GM23338 (cell line): Measurements from ENCODE around the gene GET4. TPM values are rescaled to one million over a fixed set of nuclear protein-coding genes. Genes with fewer than 3 reads are reported as not detected.

Source experiments
- ATAC-seq: fragments of 200-7000 bp; cut with Tn5 transposase; 3 replicates; pipeline ENCODE4 v1.9.1; 2020
- DNase-seq: peaks from one replicate; pipeline ENCODE4 v3.0.0-alpha.2; 2015; ENCODE audit warnings: low spot score
- H2AFZ ChIP-seq: fragments of 200-600 bp; sonication (generic); 2 replicates; pipeline ENCODE4 v1.8.0; 2016; ENCODE audit warnings: antibody characterized with exemption, mild to moderate bottlenecking, moderate library complexity
- H3F3A ChIP-seq: fragments of 200-600 bp; sonication (generic); replicated peaks from 2 replicates; pipeline ENCODE4 v1.8.0; 2017; ENCODE audit warnings: antibody characterized with exemption, mixed run types, low read depth
- H3K27ac ChIP-seq: fragments of 200-600 bp; sonication (generic); 2 replicates; pipeline ENCODE4 v1.6.1; 2016; ENCODE audit warnings: low read depth
- H3K27me3 ChIP-seq: fragments of 200-600 bp; sonication (generic); 2 replicates; pipeline ENCODE4 v1.8.0; 2016; ENCODE audit warnings: mild to moderate bottlenecking, mixed run types, moderate library complexity; ENCODE audit not compliant: insufficient read depth
- H3K36me3 ChIP-seq: fragments of 200-600 bp; sonication (generic); 2 replicates; pipeline ENCODE4 v1.8.0; 2016; ENCODE audit warnings: mild to moderate bottlenecking; ENCODE audit not compliant: insufficient read depth
- H3K4me1 ChIP-seq: fragments of 200-600 bp; sonication (generic); 2 replicates; pipeline ENCODE4 v1.8.0; 2016; ENCODE audit warnings: mild to moderate bottlenecking, moderate library complexity; ENCODE audit not compliant: insufficient read depth
- H3K4me2 ChIP-seq: fragments of 200-600 bp; sonication (generic); 2 replicates; pipeline ENCODE4 v1.7.1; 2017; ENCODE audit warnings: mixed run types
- H3K4me3 ChIP-seq: fragments of 200-600 bp; sonication (generic); 2 replicates; pipeline ENCODE4 v1.6.1; 2016; ENCODE audit warnings: mixed run types
- H3K79me2 ChIP-seq: fragments of 200-600 bp; sonication (generic); replicated peaks from 2 replicates; pipeline ENCODE4 v1.8.0; 2017; ENCODE audit warnings: mild to moderate bottlenecking; ENCODE audit not compliant: insufficient read depth
- H3K9me2 ChIP-seq: fragments of 200-600 bp; sonication (generic); 2 replicates; pipeline ENCODE4 v1.8.0; 2017; ENCODE audit not compliant: insufficient read depth
- H4K20me1 ChIP-seq: fragments of 200-600 bp; sonication (generic); replicated peaks from 2 replicates; pipeline ENCODE4 v1.8.0; 2017; ENCODE audit warnings: mild to moderate bottlenecking; ENCODE audit not compliant: insufficient read depth
- H3K27ac Mint-ChIP-seq: 2 replicates; pipeline ENCODE4 v1.8.0; 2020; ENCODE audit warnings: inconsistent platforms, mild to moderate bottlenecking, moderate library complexity, mixed read lengths
- H3K27me3 Mint-ChIP-seq: 3 replicates; pipeline ENCODE4 v1.8.0; 2022; ENCODE audit warnings: low read depth, mild to moderate bottlenecking, moderate library complexity, mixed read lengths, inconsistent platforms; ENCODE audit not compliant: insufficient read depth, poor library complexity
- H3K36me3 Mint-ChIP-seq: 3 replicates; pipeline ENCODE4 v1.8.0; 2021; ENCODE audit warnings: low read depth, mild to moderate bottlenecking, inconsistent platforms, moderate library complexity, mixed read lengths
- H3K4me1 Mint-ChIP-seq: 3 replicates; pipeline ENCODE4 v1.8.0; 2020; ENCODE audit warnings: mild to moderate bottlenecking, inconsistent platforms, mixed read lengths
- H3K4me3 Mint-ChIP-seq: 3 replicates; pipeline ENCODE4 v1.8.0; 2021; ENCODE audit warnings: moderate library complexity, mild to moderate bottlenecking, inconsistent platforms, mixed read lengths
- H3K9me3 Mint-ChIP-seq: 3 replicates; pipeline ENCODE4 v1.8.0; 2020; ENCODE audit warnings: moderate library complexity, mild to moderate bottlenecking, inconsistent platforms, mixed read lengths
- CREB1 ChIP-seq: fragments of 250-450 bp; sonication (Bioruptor Pico); IDR thresholded peaks from 2 replicates; pipeline ENCODE4 v1.5.0; 2020; ENCODE audit warnings: low read depth, mild to moderate bottlenecking, moderate library complexity
- EZH2 ChIP-seq: fragments of 200-600 bp; sonication (generic); IDR thresholded peaks from one replicate; pipeline ENCODE4 v1.8.0; 2017; ENCODE audit warnings: antibody characterized with exemption, mild to moderate bottlenecking, low read depth; ENCODE audit not compliant: unreplicated experiment
- EZH2phosphoT487 ChIP-seq: fragments of 200-600 bp; sonication (generic); IDR thresholded peaks from one replicate; pipeline ENCODE4 v1.8.1; 2018; ENCODE audit warnings: antibody characterized with exemption; ENCODE audit not compliant: unreplicated experiment
- JUNB ChIP-seq: IDR thresholded peaks from one replicate; pipeline ENCODE4 v1.6.1; 2016; ENCODE audit warnings: antibody characterized with exemption; ENCODE audit not compliant: unreplicated experiment
- POLR2AphosphoS5 ChIP-seq: IDR thresholded peaks from 2 replicates; pipeline ENCODE4 v1.6.1; 2016; ENCODE audit warnings: antibody characterized with exemption, low read depth
- STAT1 ChIP-seq: IDR thresholded peaks from one replicate; pipeline ENCODE4 v1.6.1; 2016; ENCODE audit warnings: antibody characterized with exemption; ENCODE audit not compliant: unreplicated experiment
- ZNF331 ChIP-seq: fragments of 250-450 bp; sonication (Bioruptor Pico); IDR thresholded peaks from 2 replicates; pipeline ENCODE4 v1.5.0; 2020; ENCODE audit warnings: low read depth, mild to moderate bottlenecking, moderate library complexity
- polyA plus RNA-seq: library from polyadenylated mRNA; unstranded; fragments of >200 nt; fragmentation: Nextera tagmentation; extraction: Ambion mirVana; gene quantifications from 2 replicates; pipeline ENCODE4 v1.2.1, GENCODE V29; 2016
- total RNA-seq: library from RNA; depleted of rRNA; stranded (reverse); fragments of >200 nt; shearing (Covaris generic); gene quantifications from 2 replicates; pipeline ENCODE4 v1.2.3, GENCODE V29; 2014
- TF ChIP-seq, protein P1 (sequence below), 2 experiments: fragments of 200-600 bp in 1 of 2; sonication (generic) in 1 of 2; conservative IDR thresholded peaks; 2 replicates each; pipeline versions ENCODE4 v1.5.1 to v1.6.1; 2016 to 2017; ENCODE audit warnings: antibody characterized with exemption in 2 of 2, low read depth in 2 of 2, mild to moderate bottlenecking in 2 of 2, moderate library complexity in 1 of 2
- TF ChIP-seq, protein P2 (sequence below): IDR thresholded peaks from 2 replicates; pipeline ENCODE4 v1.6.1; 2016; ENCODE audit warnings: antibody characterized with exemption

The GET4 gene
- total and polyA plus RNA-seq, 2 experiments from 2014 or later, result 48.0 to 79.1 TPM

DNA sequence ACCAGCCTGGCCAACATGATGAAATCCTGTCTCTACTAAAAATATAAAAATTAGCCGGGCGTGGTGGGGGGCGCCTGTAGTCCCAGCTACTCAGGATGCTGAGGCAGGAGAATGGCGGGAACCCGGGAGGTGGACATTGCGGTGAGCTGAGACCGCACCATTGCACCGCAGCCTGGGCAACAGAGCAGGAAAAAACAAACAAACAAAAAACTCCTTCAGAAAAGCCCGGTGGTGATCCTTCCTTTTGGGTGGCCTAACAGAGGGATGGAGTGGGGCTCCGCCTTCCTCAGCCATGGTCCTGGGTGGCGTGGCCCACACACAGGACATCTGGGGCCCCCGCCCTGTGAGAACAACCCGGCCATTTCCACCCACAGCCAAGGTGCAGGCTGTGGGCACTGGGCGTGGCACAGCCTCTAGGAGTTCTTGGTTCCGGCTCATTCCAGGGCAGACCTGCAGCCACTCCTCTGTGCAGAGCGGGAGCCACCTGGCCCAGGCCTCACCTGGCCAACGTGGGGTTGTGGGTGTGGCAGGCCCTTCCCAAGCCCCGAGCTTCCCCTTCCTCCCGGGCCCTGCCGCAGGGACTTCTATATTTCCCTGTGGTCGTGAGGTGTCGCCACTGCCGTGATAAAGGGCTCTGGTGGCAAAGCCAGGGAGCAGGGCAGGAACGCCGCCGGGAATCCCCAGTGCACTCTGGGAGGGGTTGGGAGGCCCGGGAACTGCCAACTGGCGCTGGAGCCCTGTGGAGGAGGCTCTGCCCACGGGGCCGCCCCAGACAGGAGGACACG is 37.6 kb downstream of the GET4 start:
- no peaks in the 10 kb centered on the region for H3K36me3 Mint-ChIP-seq
- H3K27ac ChIP-seq, result no peak overlapping the region
- H3K36me3 ChIP-seq, result no peaks in the 10 kb centered on the region
- H2AFZ ChIP-seq, result no peak overlapping the region
- no peaks in the 10 kb centered on the region for H3K79me2 ChIP-seq
- H3K4me1 Mint-ChIP-seq, result peaks cover 4% of the 10 kb centered on the region; the same call in 1 of the 3 replicates
- no peak overlapping the region for H3K27ac Mint-ChIP-seq
- H3K9me3 Mint-ChIP-seq, result no peaks in the 10 kb centered on the region
- H3K4me2 ChIP-seq, result no peak overlapping the region
- H4K20me1 ChIP-seq, result no peaks in the 10 kb centered on the region
- H3F3A ChIP-seq, result no peaks in the 10 kb centered on the region
- no peaks in the 10 kb centered on the region for H3K4me1 ChIP-seq
- TF ChIP-seq, protein P1, sequence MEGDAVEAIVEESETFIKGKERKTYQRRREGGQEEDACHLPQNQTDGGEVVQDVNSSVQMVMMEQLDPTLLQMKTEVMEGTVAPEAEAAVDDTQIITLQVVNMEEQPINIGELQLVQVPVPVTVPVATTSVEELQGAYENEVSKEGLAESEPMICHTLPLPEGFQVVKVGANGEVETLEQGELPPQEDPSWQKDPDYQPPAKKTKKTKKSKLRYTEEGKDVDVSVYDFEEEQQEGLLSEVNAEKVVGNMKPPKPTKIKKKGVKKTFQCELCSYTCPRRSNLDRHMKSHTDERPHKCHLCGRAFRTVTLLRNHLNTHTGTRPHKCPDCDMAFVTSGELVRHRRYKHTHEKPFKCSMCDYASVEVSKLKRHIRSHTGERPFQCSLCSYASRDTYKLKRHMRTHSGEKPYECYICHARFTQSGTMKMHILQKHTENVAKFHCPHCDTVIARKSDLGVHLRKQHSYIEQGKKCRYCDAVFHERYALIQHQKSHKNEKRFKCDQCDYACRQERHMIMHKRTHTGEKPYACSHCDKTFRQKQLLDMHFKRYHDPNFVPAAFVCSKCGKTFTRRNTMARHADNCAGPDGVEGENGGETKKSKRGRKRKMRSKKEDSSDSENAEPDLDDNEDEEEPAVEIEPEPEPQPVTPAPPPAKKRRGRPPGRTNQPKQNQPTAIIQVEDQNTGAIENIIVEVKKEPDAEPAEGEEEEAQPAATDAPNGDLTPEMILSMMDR (conservative IDR thresholded peaks at IDR 0.05; ENCODE audit: low read depth in 2 of 2), result 0 out of 4 replicates have a peak, but pooled peaks of 1 of the 2 experiments have one; percentile 12
- TF ChIP-seq, protein P2, sequence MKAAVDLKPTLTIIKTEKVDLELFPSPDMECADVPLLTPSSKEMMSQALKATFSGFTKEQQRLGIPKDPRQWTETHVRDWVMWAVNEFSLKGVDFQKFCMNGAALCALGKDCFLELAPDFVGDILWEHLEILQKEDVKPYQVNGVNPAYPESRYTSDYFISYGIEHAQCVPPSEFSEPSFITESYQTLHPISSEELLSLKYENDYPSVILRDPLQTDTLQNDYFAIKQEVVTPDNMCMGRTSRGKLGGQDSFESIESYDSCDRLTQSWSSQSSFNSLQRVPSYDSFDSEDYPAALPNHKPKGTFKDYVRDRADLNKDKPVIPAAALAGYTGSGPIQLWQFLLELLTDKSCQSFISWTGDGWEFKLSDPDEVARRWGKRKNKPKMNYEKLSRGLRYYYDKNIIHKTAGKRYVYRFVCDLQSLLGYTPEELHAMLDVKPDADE, result no peak
- DNase-seq, result no peak
- H3K27me3 ChIP-seq, result no peaks in the 10 kb centered on the region
- peaks cover 15% of the 10 kb centered on the region for H3K27me3 Mint-ChIP-seq
- no peaks in the 10 kb centered on the region for H3K9me2 ChIP-seq
- ATAC-seq, result no peak; the same call in 2 of the 3 replicates
- no peak overlapping the region; the same call in 2 of the 3 replicates for H3K4me3 Mint-ChIP-seq
- no peak overlapping the region for H3K4me3 ChIP-seq

GRCh38 chr7:914521-915194 is 38.3 kb downstream of the GET4 start:
- no peaks in the 10 kb centered on the region for H3K4me1 ChIP-seq
- no peak overlapping the region for H3K4me3 ChIP-seq
- DNase-seq (no peak), ATAC-seq (no peak)
- Mint-ChIP-seq H3K4me3 (no peak overlapping the region), H3K27ac (no peak overlapping the region), H3K9me3 (no peaks in the 10 kb centered on the region), H3K36me3 (no peaks in the 10 kb centered on the region), H3K27me3 (peaks cover 15% of the 10 kb centered on the region), H3K4me1 (peaks cover 4% of the 10 kb centered on the region; the same call in 2 of the 3 replicates)
- H2AFZ ChIP-seq, result no peak overlapping the region
- H3K27ac ChIP-seq, result no peak overlapping the region
- no peaks in the 10 kb centered on the region for H3K9me2 ChIP-seq
- no peaks in the 10 kb centered on the region for H3K27me3 ChIP-seq
- no peak overlapping the region for H3K4me2 ChIP-seq
- no peaks in the 10 kb centered on the region for H4K20me1 ChIP-seq
- H3K36me3 ChIP-seq, result no peaks in the 10 kb centered on the region
- H3F3A ChIP-seq, result no peaks in the 10 kb centered on the region
- no peaks in the 10 kb centered on the region for H3K79me2 ChIP-seq
- no peak for TF ChIP-seq STAT1
- TF ChIP-seq JUNB, result no peak
- TF ChIP-seq, protein P2, result no peak
- no peak for TF ChIP-seq POLR2AphosphoS5
- no peak for TF ChIP-seq CREB1 (CRISPR knock-in tag)
- TF ChIP-seq EZH2, result no peak
- TF ChIP-seq ZNF331 (CRISPR knock-in tag), result no peak
- TF ChIP-seq EZH2phosphoT487, result no peak
